Activated naive CD4-positive, alpha-beta T cell treated with anti-CD3 and anti-CD28 coated beads for 36 hours (primary cell): ENCODE measurements around the gene UBE2L3. TPM values are rescaled to one million over a fixed set of nuclear protein-coding genes. Genes with fewer than 3 reads are reported as not detected.
"Not testable (repeated sequence)": the region's sequence is repeated elsewhere in the genome, so short reads cannot be mapped to it uniquely, and the experiment has no call there.

Experiments used
- CTCF ChIA-PET: fragments of 350-600 bp; sonication (Branson Sonifier 250); formaldehyde crosslinking; loops from one replicate; lab custom pipeline; 2021; ENCODE audit warnings: antibody characterized with exemption; lab: Charles Lee
- DNase-seq: peaks from one replicate; pipeline ENCODE4 v3.0.0-alpha.2; 2020
- H3K27ac Mint-ChIP-seq: one replicate; pipeline ENCODE4 v1.8.0; 2021; ENCODE audit warnings: mild to moderate bottlenecking, mixed read lengths
- H3K27me3 Mint-ChIP-seq: one replicate; pipeline ENCODE4 v1.8.0; 2021; ENCODE audit warnings: low read depth, mixed read lengths
- H3K36me3 Mint-ChIP-seq: one replicate; pipeline ENCODE4 v1.8.0; 2021; ENCODE audit warnings: low read depth, mixed read lengths
- H3K4me1 Mint-ChIP-seq: one replicate; pipeline ENCODE4 v1.8.0; 2021; ENCODE audit warnings: low read depth, mixed read lengths
- H3K4me3 Mint-ChIP-seq: one replicate; pipeline ENCODE4 v1.8.0; 2021; ENCODE audit warnings: mild to moderate bottlenecking, moderate library complexity, mixed read lengths
- H3K9me3 Mint-ChIP-seq: one replicate; pipeline ENCODE4 v1.8.0; 2021; ENCODE audit warnings: mixed read lengths
- intact Hi-C: fragments of 100-400 bp; cut with micrococcal nuclease; formaldehyde crosslinking; loops from one replicate; pipeline ENCODE4 v1.15.1; 2023
- total RNA-seq, 2 experiments: library from RNA; stranded (reverse); gene quantifications; one replicate each; pipeline ENCODE4 v1.2.3, GENCODE V29; 2021

UBE2L3 gene
- total RNA-seq, 2 experiments from 2014 or later = 49.1 to 50.1 TPM

DNA sequence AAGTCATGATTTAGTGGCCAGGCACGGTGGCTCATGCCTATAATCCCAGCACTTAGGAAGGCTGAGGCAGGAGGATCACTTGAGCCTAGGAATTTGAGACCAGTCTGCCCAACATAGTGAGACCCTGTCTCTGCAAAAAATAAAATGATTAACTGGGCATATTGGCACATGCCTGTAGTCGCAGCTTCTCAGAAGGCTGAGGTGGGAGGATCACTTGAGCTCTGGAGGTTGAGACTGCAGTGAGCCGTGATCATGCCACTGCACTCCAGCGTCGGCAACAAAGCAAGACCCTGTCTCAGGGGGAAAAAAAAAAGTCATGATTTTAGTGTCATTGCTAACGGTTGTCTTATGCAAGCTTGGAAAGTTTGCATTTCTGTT is 11.9 kb downstream of the UBE2L3 start:
- Mint-ChIP-seq H3K9me3 (no peaks in the 10 kb centered on the region), H3K4me3 (no peak overlapping the region), H3K4me1 (peaks cover 57% of the 10 kb centered on the region), H3K27me3 (no peaks in the 10 kb centered on the region), H3K27ac (no peak overlapping the region), H3K36me3 (peaks cover 8% of the 10 kb centered on the region)
- DNase-seq = no peak
- CTCF ChIA-PET = interaction anchor here (0.7 to 1.6 kb wide), 4 partner anchors 25 to 1439 kb away, joined by 3 to 6 read pairs (median 4); no protein-coding TSS in a partner anchor
- intact Hi-C loops = no loop called here

DNA sequence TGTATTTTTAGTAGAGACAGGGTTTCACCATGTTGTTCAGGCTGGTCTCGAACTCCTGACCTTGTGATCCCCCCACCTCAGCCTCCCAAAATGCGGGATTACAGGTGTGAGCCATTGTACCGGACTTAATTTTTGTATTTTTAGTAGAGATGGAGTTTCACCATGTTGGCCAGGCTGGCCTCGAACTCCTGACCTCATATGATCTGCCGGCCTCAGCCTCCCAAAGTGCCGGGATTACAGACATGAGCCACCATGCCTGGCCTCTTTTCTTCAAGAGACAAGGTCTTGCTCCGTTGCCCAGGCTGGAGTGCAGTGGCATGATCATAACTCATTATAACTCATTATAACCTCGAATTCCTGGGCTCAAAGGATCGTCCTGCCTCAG is 13.1 kb downstream of the UBE2L3 start:
- H3K36me3 Mint-ChIP-seq, intact Hi-C loops, H3K4me3 Mint-ChIP-seq, H3K27me3 Mint-ChIP-seq, H3K9me3 Mint-ChIP-seq, DNase-seq, H3K27ac Mint-ChIP-seq, CTCF ChIA-PET: not testable (repeated sequence)
- H3K4me1 Mint-ChIP-seq = peaks cover 58% of the 10 kb centered on the region

- intact Hi-C loops, H3K9me3 Mint-ChIP-seq, H3K36me3 Mint-ChIP-seq, H3K4me3 Mint-ChIP-seq, CTCF ChIA-PET, H3K27me3 Mint-ChIP-seq, H3K27ac Mint-ChIP-seq, DNase-seq: not testable (repeated sequence)
- H3K4me1 Mint-ChIP-seq = peaks cover 56% of the 10 kb centered on the region
Observed at GRCh38 chr22:21581009-21581713, 13.6 kb downstream of the UBE2L3 start.

DNA sequence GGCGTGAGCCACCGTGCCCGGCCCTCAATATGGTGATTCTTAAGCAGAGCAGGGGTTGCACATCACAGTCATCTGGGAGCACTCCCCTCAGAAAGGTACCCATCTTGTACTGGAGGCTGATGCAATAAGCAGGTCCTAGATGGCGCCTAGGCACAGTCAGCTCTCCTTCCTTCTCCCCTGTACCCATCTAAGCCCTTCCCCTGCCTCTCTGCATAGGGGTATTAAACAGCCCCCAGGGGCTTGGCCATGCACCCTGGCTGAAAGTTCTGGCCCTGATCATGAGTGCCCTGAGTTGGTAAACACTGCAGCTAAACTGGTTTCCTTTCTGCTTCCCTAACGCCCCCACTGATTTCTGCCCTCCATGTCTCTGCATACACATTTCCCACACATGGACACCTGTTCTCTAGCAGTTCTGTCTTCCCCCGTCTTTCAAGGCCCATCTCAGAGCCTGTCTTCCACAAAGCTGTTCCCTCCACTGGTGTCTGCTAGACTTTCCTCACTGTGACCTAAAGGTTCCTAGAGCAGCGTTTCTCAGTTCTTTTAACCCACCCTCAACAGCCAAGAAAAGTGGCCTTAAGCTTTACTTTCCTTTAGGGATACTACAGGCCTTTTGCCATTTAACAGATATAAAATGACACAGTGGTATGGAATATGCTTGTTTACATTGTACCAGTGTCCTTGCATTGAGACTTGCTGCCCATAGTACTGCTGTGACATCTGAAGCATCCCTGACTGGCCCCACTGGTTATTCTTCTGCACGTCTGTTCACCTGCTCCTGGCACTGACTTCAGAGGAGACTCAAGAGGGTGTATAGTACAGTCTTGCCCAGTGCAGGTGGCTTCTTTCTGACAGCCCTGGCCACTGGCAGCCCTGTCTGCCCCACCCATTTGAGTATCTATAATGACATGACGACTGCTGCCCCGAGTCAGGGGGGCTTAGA is 15.6 kb downstream of the UBE2L3 start:
- peaks cover 62% of the 10 kb centered on the region for H3K4me1 Mint-ChIP-seq
- intact Hi-C loops = no loop called here

DNA sequence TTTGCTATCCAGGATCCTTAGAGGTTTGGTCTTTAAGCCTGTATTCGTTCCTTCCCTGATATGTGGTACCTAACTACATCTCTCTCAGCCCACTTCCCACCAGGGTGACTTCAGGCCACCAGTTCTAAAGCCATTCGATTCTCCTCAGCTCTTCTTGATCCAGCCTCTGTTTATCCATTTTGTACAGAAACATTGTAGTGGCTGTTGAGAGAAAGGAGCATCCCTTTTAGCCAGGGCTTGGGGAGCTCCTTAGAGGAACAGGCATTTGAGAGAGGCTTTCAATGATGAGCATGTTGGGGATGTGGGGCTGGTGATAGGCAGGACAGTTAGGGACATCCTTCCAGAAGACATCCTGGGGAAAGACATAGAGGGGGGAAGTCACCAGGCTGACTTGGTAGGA is 17.9 kb downstream of the UBE2L3 start:
- no peaks in the 10 kb centered on the region for H3K9me3 Mint-ChIP-seq
- DNase-seq = no peak
- intact Hi-C loops = no loop called here
- H3K27me3 Mint-ChIP-seq = no peaks in the 10 kb centered on the region
- peaks cover 61% of the 10 kb centered on the region for H3K4me1 Mint-ChIP-seq
- H3K36me3 Mint-ChIP-seq = peaks cover 3% of the 10 kb centered on the region
- CTCF ChIA-PET = no interaction called here
- H3K4me3 Mint-ChIP-seq = no peak overlapping the region
- H3K27ac Mint-ChIP-seq = no peak overlapping the region

More for the DNA sequence above, 15.6 kb downstream of the UBE2L3 start:
- Mint-ChIP-seq H3K27me3 (no peaks in the 10 kb centered on the region), H3K27ac (peak overlapping the region; percentile 59), H3K36me3 (peaks cover 3% of the 10 kb centered on the region), H3K4me3 (no peak overlapping the region), H3K9me3 (no peaks in the 10 kb centered on the region)
- CTCF ChIA-PET = interaction anchor here (0.7 to 0.9 kb wide), 2 partner anchors 46 to 254 kb away, joined by 3 read pairs; no protein-coding TSS in a partner anchor
- DNase-seq = no peak

GRCh38 chr22:21587803-21588611 is 20.5 kb downstream of the UBE2L3 start:
- Mint-ChIP-seq H3K27ac (peak overlapping the region; percentile 72), H3K9me3 (no peaks in the 10 kb centered on the region), H3K27me3 (no peaks in the 10 kb centered on the region), H3K4me1 (peaks cover 62% of the 10 kb centered on the region), H3K36me3 (peaks cover 5% of the 10 kb centered on the region), H3K4me3 (no peak overlapping the region)
- CTCF ChIA-PET = interaction anchor here (0.8 to 1.4 kb wide), 5 partner anchors 19 to 59 kb away, joined by 3 to 7 read pairs (median 5); partner anchors contain the start of genes SDF2L1 and YDJC
- intact Hi-C loops = loop anchor here (1.0 kb wide), 1 partner anchor 17 kb away; no protein-coding TSS in a partner anchor
- DNase-seq = peak; percentile 79

- CTCF ChIA-PET = no interaction called here
- no peak for DNase-seq
- H3K27ac Mint-ChIP-seq = peak overlapping the region; percentile 56
- peaks cover 68% of the 10 kb centered on the region for H3K4me1 Mint-ChIP-seq
- H3K36me3 Mint-ChIP-seq = peaks cover 17% of the 10 kb centered on the region
- H3K27me3 Mint-ChIP-seq = no peaks in the 10 kb centered on the region
- no peak overlapping the region for H3K4me3 Mint-ChIP-seq
- no peaks in the 10 kb centered on the region for H3K9me3 Mint-ChIP-seq
- intact Hi-C loops = no loop called here
Observed at GRCh38 chr22:21589396-21589795, 21.9 kb downstream of the UBE2L3 start.

DNA sequence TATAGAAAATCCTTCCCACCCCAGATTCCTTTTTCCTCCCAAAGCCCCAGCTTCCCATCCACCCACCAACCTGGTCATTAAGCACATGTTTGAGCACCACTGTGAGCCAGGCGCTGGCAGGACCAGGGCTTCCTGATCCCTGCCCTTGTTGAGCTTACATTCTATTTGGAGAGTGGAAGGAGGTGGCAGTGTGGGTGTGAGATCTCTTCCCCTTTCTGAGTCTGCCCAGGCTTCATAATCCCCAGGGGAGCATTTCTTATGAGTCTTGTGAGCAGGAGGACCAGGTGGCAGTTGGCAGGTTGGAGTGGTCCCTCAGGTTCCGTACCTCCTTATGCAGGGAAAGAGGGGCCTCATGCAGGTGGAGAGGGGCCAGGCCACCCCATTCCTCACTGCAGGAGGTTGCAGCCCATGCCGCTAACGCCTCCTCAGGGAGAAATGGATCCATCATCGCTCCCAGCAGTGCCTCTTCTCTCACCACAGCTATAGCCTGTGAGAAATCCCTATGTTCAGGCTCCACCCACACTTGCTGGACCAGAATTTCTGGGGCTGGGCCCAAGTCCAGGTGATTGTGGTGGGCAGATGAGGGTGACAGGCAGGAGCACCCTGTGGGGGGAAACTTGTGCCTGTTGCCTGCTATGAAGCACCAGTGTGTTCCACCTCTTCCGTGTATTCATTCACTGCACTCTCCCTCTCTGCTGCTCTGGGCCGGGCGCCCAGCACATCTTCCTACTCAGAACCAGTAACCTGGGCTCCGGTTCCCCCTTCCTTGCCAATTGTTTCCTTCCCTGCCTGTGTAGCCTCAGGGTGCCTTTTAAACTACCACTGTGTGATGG is 23.5 kb downstream of the UBE2L3 start:
- DNase-seq = no peak
- peaks cover 32% of the 10 kb centered on the region for H3K36me3 Mint-ChIP-seq
- intact Hi-C loops = loop anchor here (10.0 kb wide), 1 partner anchor 64 kb away; no protein-coding TSS in a partner anchor
- H3K9me3 Mint-ChIP-seq = no peaks in the 10 kb centered on the region
- H3K4me3 Mint-ChIP-seq = no peak overlapping the region
- peaks cover 60% of the 10 kb centered on the region for H3K4me1 Mint-ChIP-seq
- peak overlapping the region; percentile 48 for H3K27ac Mint-ChIP-seq
- H3K27me3 Mint-ChIP-seq = no peaks in the 10 kb centered on the region
- CTCF ChIA-PET = no interaction called here

DNA sequence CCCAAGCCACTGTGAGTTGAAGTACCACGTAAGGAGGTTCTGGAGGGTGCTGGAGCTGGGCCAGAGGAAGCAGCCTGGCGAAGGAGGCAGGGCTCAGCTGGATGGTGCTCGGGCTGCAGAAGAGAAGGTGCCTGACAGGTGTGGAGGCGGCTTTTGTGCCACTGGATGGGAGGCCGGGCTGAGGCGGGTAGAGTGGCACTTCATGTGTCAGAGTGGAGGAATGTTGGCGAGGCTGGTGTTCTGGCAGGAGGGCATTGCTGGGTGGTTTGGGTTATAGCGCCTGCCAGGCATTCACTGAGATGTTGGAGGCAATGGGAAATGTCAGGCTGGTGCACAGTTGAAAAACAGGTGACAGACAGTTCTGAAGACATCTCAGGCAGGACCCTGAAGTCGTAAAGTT is 24.2 kb downstream of the UBE2L3 start:
- no peak overlapping the region for H3K4me3 Mint-ChIP-seq
- peaks cover 59% of the 10 kb centered on the region for H3K4me1 Mint-ChIP-seq
- no peaks in the 10 kb centered on the region for H3K27me3 Mint-ChIP-seq
- peak overlapping the region; percentile 48 for H3K27ac Mint-ChIP-seq
- no peaks in the 10 kb centered on the region for H3K9me3 Mint-ChIP-seq
- no peak for DNase-seq
- peaks cover 36% of the 10 kb centered on the region for H3K36me3 Mint-ChIP-seq
- intact Hi-C loops = loop anchor here (10.0 kb wide), 1 partner anchor 63 kb away; no protein-coding TSS in a partner anchor
- CTCF ChIA-PET = no interaction called here

GRCh38 chr22:21592422-21592821 is 24.9 kb downstream of the UBE2L3 start:
- intact Hi-C loops = loop anchor here (10.0 kb wide), 1 partner anchor 62 kb away; no protein-coding TSS in a partner anchor
- Mint-ChIP-seq H3K27me3 (no peaks in the 10 kb centered on the region), H3K36me3 (peaks cover 37% of the 10 kb centered on the region), H3K4me1 (peaks cover 53% of the 10 kb centered on the region), H3K4me3 (no peak overlapping the region), H3K9me3 (no peaks in the 10 kb centered on the region), H3K27ac (no peak overlapping the region)
- no peak for DNase-seq
- CTCF ChIA-PET = interaction anchor here (0.6 to 1.5 kb wide), 4 partner anchors 24 to 50 kb away, joined by 3 to 5 read pairs (median 3); partner anchors contain the start of gene SDF2L1
